ENCODE data around the gene PAWR. TPM values are rescaled to one million over a fixed set of nuclear protein-coding genes. Genes with fewer than 3 reads are reported as not detected.

PAWR gene
- polyA plus RNA-seq, 2 of the 4 experiments (the other 2 are of a cell fraction) = 40.8 to 55.2 TPM

DNA sequence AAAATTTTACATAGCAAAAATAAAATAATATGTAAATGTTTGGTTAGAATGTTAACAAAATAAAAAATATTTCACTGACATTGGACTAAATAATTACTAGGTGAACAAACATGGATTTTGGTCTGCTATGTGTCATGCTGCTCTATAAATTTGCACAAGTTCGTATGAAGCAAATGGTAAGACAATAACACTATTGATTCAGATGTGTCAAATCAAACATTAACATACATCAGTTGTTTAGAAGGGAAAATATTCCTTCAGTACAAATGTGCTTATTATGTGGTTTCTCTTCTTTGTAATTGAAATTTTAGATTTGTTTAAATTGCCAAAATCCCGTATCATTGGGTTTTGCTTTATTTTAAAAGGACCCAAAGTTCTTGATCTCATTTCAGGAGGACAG is 46.9 kb downstream of the PAWR start:
- CTCF ChIA-PET = no interaction called here
- TF ChIP-seq FOSL2 (IDR thresholded peaks at IDR 0.05) = no peak
- TF ChIP-seq FOSL2 (CRISPR knock-in tag; IDR thresholded peaks at IDR 0.05) = peak; percentile 72; the same call in 1 of the 2 replicates
- TF ChIP-seq EHMT2 (IDR thresholded peaks at IDR 0.05; ENCODE audit: low read depth) = no peak
- TF ChIP-seq, protein P1, sequence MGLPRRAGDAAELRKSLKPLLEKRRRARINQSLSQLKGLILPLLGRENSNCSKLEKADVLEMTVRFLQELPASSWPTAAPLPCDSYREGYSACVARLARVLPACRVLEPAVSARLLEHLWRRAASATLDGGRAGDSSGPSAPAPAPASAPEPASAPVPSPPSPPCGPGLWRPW (IDR thresholded peaks at IDR 0.05) = no peak
- H3K4me3 ChIP-seq = no peak overlapping the region
- FAIRE-seq = peak; percentile 63
- WGBS (ENCODE audit: missing lambda C conversion rate) = 26% methylated on average over 2 of the region's 2 CpGs
- no peak for DNase-seq (ENCODE audit: low read depth in 1 of 2, low spot score in 1 of 2)
- ATAC-seq = peak in 1 of 2 experiments; percentile 31; a peak in 2 of 6 replicates
- no peaks in the 10 kb centered on the region for H3K9me3 ChIP-seq
- peak overlapping the region; percentile 53 for H3K4me2 ChIP-seq
- POLR2A ChIA-PET = interaction anchor here (1.8 kb wide), 1 partner anchor 41 kb away, joined by 4 read pairs; no protein-coding TSS in a partner anchor
- no peak overlapping the region for H3K27ac ChIP-seq
- H3K4me1 ChIP-seq = peaks cover 44% of the 10 kb centered on the region

DNA sequence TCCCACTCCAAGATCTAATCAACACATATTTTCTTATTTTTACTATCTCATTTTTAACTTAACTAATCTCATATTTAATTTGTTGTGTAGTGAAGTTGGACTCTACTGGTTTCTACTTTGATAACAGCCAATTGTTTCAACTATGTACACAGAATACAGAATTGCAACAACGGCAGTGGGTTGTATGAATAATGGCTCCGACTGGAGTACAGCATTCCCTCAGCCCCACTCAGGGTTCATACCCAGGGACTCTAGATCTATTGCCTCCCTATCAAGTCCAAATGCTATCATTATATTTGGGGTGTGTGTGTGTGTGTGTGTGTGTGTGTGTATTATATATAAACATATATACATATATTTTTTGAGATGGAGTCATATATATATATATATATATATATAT is 52.3 kb downstream of the PAWR start:
- WGBS (ENCODE audit: missing lambda C conversion rate) = 80% methylated on average over 2 of the region's 2 CpGs
- Histone ChIP-seq H3K27ac (no peak overlapping the region), H3K4me3 (no peak overlapping the region), H3K4me1 (peaks cover 50% of the 10 kb centered on the region), H3K4me2 (no peak overlapping the region), H3K9me3 (no peaks in the 10 kb centered on the region)
- POLR2A ChIA-PET = no interaction called here
- DNase-seq (ENCODE audit: low read depth in 1 of 2, low spot score in 1 of 2) (no peak), FAIRE-seq (no peak), ATAC-seq (no peak)
- TF ChIP-seq TP53 (CRISPR knock-in tag; IDR thresholded peaks at IDR 0.05) = no peak
- TF ChIP-seq NPAS2 (CRISPR knock-in tag; IDR thresholded peaks at IDR 0.05; ENCODE audit: borderline replicate concordance) = no peak
- no peak for TF ChIP-seq ZC3H11A (IDR thresholded peaks at IDR 0.05)
- TF ChIP-seq, protein P2, sequence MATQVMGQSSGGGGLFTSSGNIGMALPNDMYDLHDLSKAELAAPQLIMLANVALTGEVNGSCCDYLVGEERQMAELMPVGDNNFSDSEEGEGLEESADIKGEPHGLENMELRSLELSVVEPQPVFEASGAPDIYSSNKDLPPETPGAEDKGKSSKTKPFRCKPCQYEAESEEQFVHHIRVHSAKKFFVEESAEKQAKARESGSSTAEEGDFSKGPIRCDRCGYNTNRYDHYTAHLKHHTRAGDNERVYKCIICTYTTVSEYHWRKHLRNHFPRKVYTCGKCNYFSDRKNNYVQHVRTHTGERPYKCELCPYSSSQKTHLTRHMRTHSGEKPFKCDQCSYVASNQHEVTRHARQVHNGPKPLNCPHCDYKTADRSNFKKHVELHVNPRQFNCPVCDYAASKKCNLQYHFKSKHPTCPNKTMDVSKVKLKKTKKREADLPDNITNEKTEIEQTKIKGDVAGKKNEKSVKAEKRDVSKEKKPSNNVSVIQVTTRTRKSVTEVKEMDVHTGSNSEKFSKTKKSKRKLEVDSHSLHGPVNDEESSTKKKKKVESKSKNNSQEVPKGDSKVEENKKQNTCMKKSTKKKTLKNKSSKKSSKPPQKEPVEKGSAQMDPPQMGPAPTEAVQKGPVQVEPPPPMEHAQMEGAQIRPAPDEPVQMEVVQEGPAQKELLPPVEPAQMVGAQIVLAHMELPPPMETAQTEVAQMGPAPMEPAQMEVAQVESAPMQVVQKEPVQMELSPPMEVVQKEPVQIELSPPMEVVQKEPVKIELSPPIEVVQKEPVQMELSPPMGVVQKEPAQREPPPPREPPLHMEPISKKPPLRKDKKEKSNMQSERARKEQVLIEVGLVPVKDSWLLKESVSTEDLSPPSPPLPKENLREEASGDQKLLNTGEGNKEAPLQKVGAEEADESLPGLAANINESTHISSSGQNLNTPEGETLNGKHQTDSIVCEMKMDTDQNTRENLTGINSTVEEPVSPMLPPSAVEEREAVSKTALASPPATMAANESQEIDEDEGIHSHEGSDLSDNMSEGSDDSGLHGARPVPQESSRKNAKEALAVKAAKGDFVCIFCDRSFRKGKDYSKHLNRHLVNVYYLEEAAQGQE (IDR thresholded peaks at IDR 0.05) = no peak
- TF ChIP-seq KDM5A (IDR thresholded peaks at IDR 0.05) = no peak
- no peak for TF ChIP-seq ZNF302 (CRISPR knock-in tag; IDR thresholded peaks at IDR 0.05)
- no peak for TF ChIP-seq NFE2L2 (conservative IDR thresholded peaks at IDR 0.05; ENCODE audit: low read length)
- TF ChIP-seq, protein P3, sequence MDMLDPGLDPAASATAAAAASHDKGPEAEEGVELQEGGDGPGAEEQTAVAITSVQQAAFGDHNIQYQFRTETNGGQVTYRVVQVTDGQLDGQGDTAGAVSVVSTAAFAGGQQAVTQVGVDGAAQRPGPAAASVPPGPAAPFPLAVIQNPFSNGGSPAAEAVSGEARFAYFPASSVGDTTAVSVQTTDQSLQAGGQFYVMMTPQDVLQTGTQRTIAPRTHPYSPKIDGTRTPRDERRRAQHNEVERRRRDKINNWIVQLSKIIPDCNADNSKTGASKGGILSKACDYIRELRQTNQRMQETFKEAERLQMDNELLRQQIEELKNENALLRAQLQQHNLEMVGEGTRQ (IDR thresholded peaks at IDR 0.05) = no peak
- CTCF ChIA-PET = interaction anchor here (0.7 kb wide), 1 partner anchor 100 kb away, joined by 3 read pairs; no protein-coding TSS in a partner anchor

DNA sequence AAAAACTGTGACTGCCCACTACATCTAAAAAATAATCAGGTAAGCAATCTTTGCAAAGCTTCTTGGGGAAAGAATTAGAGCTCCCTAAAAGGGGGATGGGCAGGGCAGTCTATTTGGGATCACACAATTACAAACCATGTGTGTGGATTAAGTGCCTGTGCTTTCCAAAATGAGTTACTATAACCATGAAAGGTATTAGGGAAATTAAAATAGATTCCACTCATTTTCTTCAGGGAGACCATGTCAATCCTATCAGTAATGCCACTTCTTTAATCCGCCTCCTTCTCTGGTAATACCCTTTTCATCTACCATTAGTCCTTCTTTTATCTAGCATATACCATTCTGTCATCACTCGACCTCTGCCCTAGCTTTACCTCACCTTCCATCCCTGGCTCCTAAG is 53.7 kb downstream of the PAWR start:
- WGBS (ENCODE audit: missing lambda C conversion rate) = 92% methylated on average over 2 of the region's 2 CpGs
- Histone ChIP-seq H3K27ac (no peak overlapping the region), H3K4me3 (no peak overlapping the region), H3K4me2 (no peak overlapping the region), H3K9me3 (no peaks in the 10 kb centered on the region), H3K4me1 (peaks cover 37% of the 10 kb centered on the region)
- no peak for ATAC-seq
- no peak for DNase-seq (ENCODE audit: low read depth in 1 of 2, low spot score in 1 of 2)
- POLR2A ChIA-PET = no interaction called here
- CTCF ChIA-PET = no interaction called here
- TF ChIP-seq NPAS2 (CRISPR knock-in tag; IDR thresholded peaks at IDR 0.05; ENCODE audit: borderline replicate concordance) (no peak), POLR2AphosphoS2 (conservative IDR thresholded peaks at IDR 0.05; ENCODE audit: low read length) (no peak), FOSB (CRISPR knock-in tag; IDR thresholded peaks at IDR 0.05) (no peak), ZNF302 (CRISPR knock-in tag; IDR thresholded peaks at IDR 0.05) (no peak), JUN (IDR thresholded peaks at IDR 0.05) (no peak), BHLHE40 (IDR thresholded peaks at IDR 0.05; ENCODE audit: low read depth, low read length) (no peak), SMC3 (IDR thresholded peaks at IDR 0.05) (no peak), FOXS1 (CRISPR knock-in tag; IDR thresholded peaks at IDR 0.05) (no peak), POLR2A (IDR thresholded peaks at IDR 0.05; ENCODE audit: low read length) (no peak), TP53 (CRISPR knock-in tag; IDR thresholded peaks at IDR 0.05) (no peak), HDAC2 (IDR thresholded peaks at IDR 0.05) (no peak), CHD2 (IDR thresholded peaks at IDR 0.05; ENCODE audit: low read length, partially characterized antibody) (no peak), CBX2 (IDR thresholded peaks at IDR 0.05; ENCODE audit: borderline replicate concordance, low read depth) (no peak), NR3C1 (IDR thresholded peaks at IDR 0.05) (no peak), RFX5 (IDR thresholded peaks at IDR 0.05) (no peak), RCOR1 (IDR thresholded peaks at IDR 0.05; ENCODE audit: low read depth, low read length) (no peak), PHF8 (IDR thresholded peaks at IDR 0.05; ENCODE audit: borderline replicate concordance, low read depth) (no peak)
- TF ChIP-seq, protein P3 (IDR thresholded peaks at IDR 0.05) = no peak
- TF ChIP-seq, protein P4, sequence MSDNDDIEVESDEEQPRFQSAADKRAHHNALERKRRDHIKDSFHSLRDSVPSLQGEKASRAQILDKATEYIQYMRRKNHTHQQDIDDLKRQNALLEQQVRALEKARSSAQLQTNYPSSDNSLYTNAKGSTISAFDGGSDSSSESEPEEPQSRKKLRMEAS (IDR thresholded peaks at IDR 0.05) = no peak
- FAIRE-seq = no peak
